HEK293 (cell line): ENCODE data around the gene KIFBP.

ENCODE experiments used
- CTCF ChIA-PET: fragments of 350-600 bp; formaldehyde crosslinking; extraction: SDS; loops from one replicate; lab custom pipeline; 2021; ENCODE audit warnings: antibody characterized with exemption; lab: Yijun Ruan, JAX
- POLR2A ChIA-PET: fragments of 300-600 bp; formaldehyde crosslinking; extraction: SDS; loops from one replicate; lab custom pipeline; 2020; ENCODE audit warnings: antibody characterized with exemption, inconsistent platforms; lab: Yijun Ruan, JAX
- H3K27ac ChIP-seq: fragments of 200-500 bp; sonication (Bioruptor generic); 2 replicates; pipeline ENCODE4 v1.5.1; 2014; ENCODE audit warnings: low read depth, low read length, control low read depth, inconsistent platforms; ENCODE audit errors: extremely low read depth
- H3K36me3 ChIP-seq, 2 experiments: fragments of 200-500 bp in 1 of 2; sonication (Bioruptor generic) in 1 of 2; 1 replicate in 1 of 2; 2 replicates in 1 of 2; pipeline ENCODE4 v1.5.1; 2014 to 2017; ENCODE audit warnings: inconsistent platforms in 2 of 2, low read length in 2 of 2; ENCODE audit not compliant: control insufficient read depth in 2 of 2, insufficient read depth in 1 of 2
- H3K4me1 ChIP-seq: fragments of 200-500 bp; sonication (Bioruptor generic); 2 replicates; pipeline ENCODE4 v1.5.1; 2014; ENCODE audit warnings: mild to moderate bottlenecking, low read length, inconsistent platforms; ENCODE audit not compliant: control insufficient read depth, insufficient read depth
- H3K4me3 ChIP-seq: 2 replicates; pipeline ENCODE4 v1.5.1; 2011; ENCODE audit warnings: low read depth, mild to moderate bottlenecking, control low read depth, low read length, moderate library complexity
- H3K9me3 ChIP-seq: fragments of 200-500 bp; sonication (Bioruptor generic); 2 replicates; pipeline ENCODE4 v1.5.1; 2014; ENCODE audit warnings: low read depth, low read length, inconsistent platforms; ENCODE audit not compliant: control insufficient read depth, insufficient read depth
- AEBP2 ChIP-seq: fragments of 450-650 bp; formaldehyde crosslinking; IDR thresholded peaks from 2 replicates; pipeline ENCODE4 v1.5.1; 2016; ENCODE audit warnings: missing biosample characterization, missing genetic modification characterization, borderline replicate concordance
- ELK4 ChIP-seq: IDR thresholded peaks from 2 replicates; pipeline ENCODE4 v1.6.1; 2011; ENCODE audit warnings: mild to moderate bottlenecking, low read depth, low read length, borderline replicate concordance
- KLF1 ChIP-seq: fragments of 450-650 bp; formaldehyde crosslinking; IDR thresholded peaks from 2 replicates; pipeline ENCODE4 v1.5.1; 2016; ENCODE audit warnings: missing biosample characterization, missing genetic modification characterization
- KLF10 ChIP-seq: fragments of 450-650 bp; IDR thresholded peaks from 2 replicates; pipeline ENCODE4 v1.5.1; 2018; ENCODE audit warnings: missing biosample characterization, mild to moderate bottlenecking, missing genetic modification characterization
- KLF17 ChIP-seq: fragments of 450-650 bp; formaldehyde crosslinking; IDR thresholded peaks from 2 replicates; pipeline ENCODE4 v1.5.1; 2016; ENCODE audit warnings: missing biosample characterization, missing genetic modification characterization
- WT1 ChIP-seq: fragments of 450-650 bp; formaldehyde crosslinking; IDR thresholded peaks from 2 replicates; pipeline ENCODE4 v1.5.1; 2016; ENCODE audit warnings: missing biosample characterization, missing genetic modification characterization
- ZBTB49 ChIP-seq: fragments of 450-650 bp; formaldehyde crosslinking; IDR thresholded peaks from 2 replicates; pipeline ENCODE4 v1.5.1; 2016; ENCODE audit warnings: missing biosample characterization, missing genetic modification characterization, low read depth
- ZNF140 ChIP-seq: fragments of 450-650 bp; formaldehyde crosslinking; IDR thresholded peaks from 2 replicates; pipeline ENCODE4 v1.5.1; 2016; ENCODE audit warnings: missing biosample characterization, missing genetic modification characterization
- ZNF157 ChIP-seq: fragments of 450-650 bp; formaldehyde crosslinking; IDR thresholded peaks from 2 replicates; pipeline ENCODE4 v1.5.1; 2016; ENCODE audit warnings: missing biosample characterization, missing genetic modification characterization
- ZNF174 ChIP-seq: fragments of 450-650 bp; formaldehyde crosslinking; IDR thresholded peaks from 2 replicates; pipeline ENCODE4 v1.5.0; 2017; ENCODE audit warnings: missing biosample characterization, mild to moderate bottlenecking, missing genetic modification characterization
- ZNF239 ChIP-seq: fragments of 450-650 bp; formaldehyde crosslinking; IDR thresholded peaks from 2 replicates; pipeline ENCODE4 v1.5.1; 2016; ENCODE audit warnings: missing biosample characterization, missing genetic modification characterization
- ZNF24 ChIP-seq: fragments of 450-650 bp; formaldehyde crosslinking; IDR thresholded peaks from 2 replicates; pipeline ENCODE4 v1.5.1; 2016; ENCODE audit warnings: missing biosample characterization, missing genetic modification characterization
- ZNF324 ChIP-seq: fragments of 450-650 bp; formaldehyde crosslinking; IDR thresholded peaks from 2 replicates; pipeline ENCODE4 v1.5.1; 2016; ENCODE audit warnings: missing biosample characterization, missing genetic modification characterization
- ZNF621 ChIP-seq: fragments of 450-650 bp; formaldehyde crosslinking; IDR thresholded peaks from 2 replicates; pipeline ENCODE4 v1.5.1; 2017; ENCODE audit warnings: missing biosample characterization, missing genetic modification characterization
- ZNF777 ChIP-seq: fragments of 450-650 bp; formaldehyde crosslinking; IDR thresholded peaks from 2 replicates; pipeline ENCODE4 v1.5.1; 2017; ENCODE audit warnings: missing biosample characterization, missing genetic modification characterization, borderline replicate concordance
- ZSCAN18 ChIP-seq: fragments of 450-650 bp; formaldehyde crosslinking; IDR thresholded peaks from 2 replicates; pipeline ENCODE4 v1.5.1; 2016; ENCODE audit warnings: missing biosample characterization, missing genetic modification characterization
- ZSCAN30 ChIP-seq: fragments of 450-650 bp; IDR thresholded peaks from 2 replicates; pipeline ENCODE4 v1.5.1; 2018; ENCODE audit warnings: missing biosample characterization, mild to moderate bottlenecking, missing genetic modification characterization, moderate library complexity

KIFBP gene

GRCh38 chr10:69018613-69019012 is 30.0 kb downstream of the KIFBP start (continued):
- no peak for TF ChIP-seq ZNF621
- TF ChIP-seq, all 188 proteins: peak for 0

GRCh38 chr10:69022611-69023010 is 34.0 kb downstream of the KIFBP start:
- Histone ChIP-seq H3K27ac (no peak overlapping the region), H3K4me1 (no peaks in the 10 kb centered on the region)
- ChIA-PET CTCF (interaction anchor here (0.6 kb wide), 1 partner anchor 618 kb away, joined by 3 read pairs; no protein-coding TSS in a partner anchor), POLR2A (no interaction called here)
- TF ChIP-seq ZNF239 (tag by site-specific recombination): no peak
- no peak for TF ChIP-seq ZNF621
- TF ChIP-seq KLF10 (tag by site-specific recombination): no peak
- TF ChIP-seq ZNF24 (tag by site-specific recombination): no peak
- TF ChIP-seq ZNF777 (tag by site-specific recombination): no peak
- no peak for TF ChIP-seq ZNF324 (tag by site-specific recombination)
- no peak for TF ChIP-seq AEBP2 (tag by site-specific recombination)
- TF ChIP-seq ZBTB49: no peak
- TF ChIP-seq ELK4: no peak
- TF ChIP-seq ZNF157 (tag by site-specific recombination): no peak
- no peak for TF ChIP-seq KLF1 (tag by site-specific recombination)
- TF ChIP-seq ZSCAN30 (tag by site-specific recombination): no peak
- TF ChIP-seq ZNF174: no peak
- no peak for TF ChIP-seq ZNF140 (tag by site-specific recombination)
- no peak for TF ChIP-seq WT1 (tag by site-specific recombination)
- TF ChIP-seq KLF17 (tag by site-specific recombination): no peak
- TF ChIP-seq ZSCAN18 (tag by site-specific recombination): no peak
- TF ChIP-seq, all 188 proteins: peak for 0
- H3K9me3 ChIP-seq: no peaks in the 10 kb centered on the region
- no peak overlapping the region for H3K4me3 ChIP-seq
- H3K36me3 ChIP-seq: peaks cover 0 to 6% of the 10 kb centered on the region in 2 experiments; a peak in 2 of 3 replicates
